Measurements from ENCODE around the gene AHR. TPM values are rescaled to one million over a fixed set of nuclear protein-coding genes. Genes with fewer than 3 reads are reported as not detected.

The AHR gene
- total and polyA plus RNA-seq, 8 donors, result 58.9 to 200 (median 65.7) TPM

DNA sequence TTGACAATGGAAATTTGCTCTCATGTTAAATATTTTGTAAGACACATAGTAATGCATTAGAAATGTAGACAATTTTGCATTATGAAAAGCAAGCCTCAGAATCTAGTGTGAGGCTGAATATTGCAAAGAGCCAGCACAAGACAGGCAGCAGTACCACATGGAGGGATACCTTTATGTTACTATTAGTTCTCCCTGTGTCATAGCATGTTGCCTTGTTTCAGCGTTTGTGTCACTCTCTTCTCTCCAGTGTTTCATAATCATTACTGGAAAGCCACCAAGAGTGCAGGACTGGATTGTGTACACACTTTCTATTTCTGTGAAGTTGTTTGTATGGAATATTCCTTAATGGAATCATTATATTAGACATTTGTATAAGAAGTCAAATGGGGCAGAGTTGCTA lies 8.5 kb downstream of the AHR start:
- Histone ChIP-seq H3K4me1 (peaks cover 54 to 83% of the 10 kb centered on the region in 2 donors), H3K4me3 (peak overlapping the region in 1 of 2 donors; percentile 10), H3K9me3 (no peaks in the 10 kb centered on the region), H3K27me3 (no peaks in the 10 kb centered on the region), H3K36me3 (peaks cover 0 to 25% of the 10 kb centered on the region in 2 donors), H3K27ac (peak overlapping the region; percentile 97 to 98)
- intact Hi-C loops (cut with DNase I), result loop anchor here in 1 of 2 donors (10.0 kb wide), 1 partner anchor 322 kb away; no protein-coding TSS in a partner anchor
- ATAC-seq (peak; percentile 66), DNase-seq (peak in 1 of 4 donors; percentile 44)
- TF ChIP-seq CTCF (IDR thresholded peaks at IDR 0.05), result no peak

DNA sequence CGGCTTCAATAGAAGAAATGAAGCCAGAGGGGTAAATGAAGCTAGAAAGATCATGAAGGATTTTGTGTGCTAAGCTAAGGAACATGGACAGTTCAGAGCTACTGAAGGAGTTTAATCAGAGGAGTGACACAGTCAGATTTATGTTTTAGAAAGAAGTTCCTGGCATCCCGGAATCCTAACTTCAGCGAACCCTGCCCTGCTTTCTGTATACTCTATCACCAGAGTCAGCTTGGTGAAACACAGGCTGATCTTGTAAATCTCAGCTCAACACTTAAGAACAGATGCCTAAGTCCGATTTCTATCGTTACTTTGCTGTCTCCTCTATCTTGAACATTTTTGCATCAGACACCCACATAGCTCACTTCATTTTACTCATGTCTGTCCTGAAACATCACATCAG lies 9.1 kb downstream of the AHR start:
- peak; percentile 20 for ATAC-seq
- H3K9me3 ChIP-seq, result no peaks in the 10 kb centered on the region
- peak overlapping the region; percentile 97 to 98 for H3K27ac ChIP-seq
- peak overlapping the region in 1 of 2 donors; percentile 10 for H3K4me3 ChIP-seq
- peaks cover 0 to 27% of the 10 kb centered on the region in 2 donors for H3K36me3 ChIP-seq
- TF ChIP-seq CTCF (IDR thresholded peaks at IDR 0.05), result no peak
- no peak for DNase-seq
- H3K4me1 ChIP-seq, result peaks cover 54 to 78% of the 10 kb centered on the region in 2 donors
- H3K27me3 ChIP-seq, result no peaks in the 10 kb centered on the region
- intact Hi-C loops (cut with DNase I), result loop anchor here in 1 of 2 donors (10.0 kb wide), 1 partner anchor 323 kb away; no protein-coding TSS in a partner anchor

DNA sequence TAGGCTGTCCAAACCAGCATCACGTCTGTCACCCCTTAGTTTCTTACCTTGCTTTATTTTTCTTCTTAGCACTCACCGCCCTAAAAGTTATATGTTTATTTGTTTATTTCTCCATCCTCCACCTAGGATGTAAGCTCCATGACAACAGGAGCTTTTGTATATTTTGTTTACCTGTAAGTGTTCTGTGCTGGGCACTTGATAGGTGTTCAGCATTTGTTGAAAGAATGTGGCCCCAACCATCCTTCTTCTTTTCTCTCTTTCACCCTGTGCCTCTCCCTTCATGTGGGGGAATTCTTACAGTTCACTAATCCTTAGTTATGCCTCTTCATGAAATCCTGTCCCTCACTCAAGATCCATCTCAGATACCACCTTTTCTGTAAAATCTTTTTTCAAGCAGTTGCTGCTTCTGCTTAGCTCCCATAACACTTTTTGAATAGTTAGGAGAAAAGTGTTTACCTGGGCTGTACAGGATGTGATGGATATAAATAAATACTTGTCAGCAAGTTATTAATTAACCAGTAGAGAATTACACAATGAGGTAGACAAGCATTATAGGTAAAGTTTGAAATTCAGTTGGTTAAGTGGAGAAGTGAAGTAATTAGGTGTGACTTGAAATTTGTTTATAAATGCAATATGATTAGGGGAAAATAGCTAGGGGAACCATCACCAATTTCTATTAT lies 9.7 kb downstream of the AHR start:
- H3K36me3 ChIP-seq, result peaks cover 0 to 27% of the 10 kb centered on the region in 2 donors
- no peak for TF ChIP-seq CTCF (IDR thresholded peaks at IDR 0.05)
- ATAC-seq (peak; percentile 19), DNase-seq (no peak)
- intact Hi-C loops (cut with DNase I), result loop anchor here in 1 of 2 donors (10.0 kb wide), 1 partner anchor 323 kb away; no protein-coding TSS in a partner anchor
- no peaks in the 10 kb centered on the region for H3K27me3 ChIP-seq
- peak overlapping the region in 1 of 2 donors; percentile 10 for H3K4me3 ChIP-seq
- H3K27ac ChIP-seq, result peak overlapping the region; percentile 97 to 98
- no peaks in the 10 kb centered on the region for H3K9me3 ChIP-seq
- peaks cover 54 to 73% of the 10 kb centered on the region in 2 donors for H3K4me1 ChIP-seq

GRCh38 chr7:17311194-17311593 lies 12.7 kb downstream of the AHR start:
- H3K4me3 ChIP-seq, result no peak overlapping the region
- intact Hi-C loops (cut with DNase I), result no loop called here
- no peak for TF ChIP-seq CTCF (IDR thresholded peaks at IDR 0.05)
- ATAC-seq, result no peak
- H3K36me3 ChIP-seq, result peaks cover 0 to 31% of the 10 kb centered on the region in 2 donors
- no peaks in the 10 kb centered on the region for H3K9me3 ChIP-seq
- H3K4me1 ChIP-seq, result peaks cover 30 to 51% of the 10 kb centered on the region in 2 donors
- H3K27ac ChIP-seq, result peak overlapping the region; percentile 35 to 45
- no peak for DNase-seq
- H3K27me3 ChIP-seq, result no peaks in the 10 kb centered on the region

- intact Hi-C loops (cut with DNase I), result no loop called here
- TF ChIP-seq CTCF (IDR thresholded peaks at IDR 0.05), result no peak
- peak overlapping the region; percentile 35 to 45 for H3K27ac ChIP-seq
Measured at GRCh38 chr7:17311952-17312351, 13.5 kb downstream of the AHR start.

More at GRCh38 chr7:17311952-17312351, 13.5 kb downstream of the AHR start:
- no peaks in the 10 kb centered on the region for H3K9me3 ChIP-seq
- H3K36me3 ChIP-seq, result peaks cover 0 to 31% of the 10 kb centered on the region in 2 donors
- DNase-seq (no peak), ATAC-seq (no peak)
- peaks cover 22 to 45% of the 10 kb centered on the region in 2 donors for H3K4me1 ChIP-seq
- H3K4me3 ChIP-seq, result no peak overlapping the region
- H3K27me3 ChIP-seq, result no peaks in the 10 kb centered on the region

Data from left lung (tissue), 10 donors.